ENCODE results near the gene STK32B. TPM values are rescaled to one million over a fixed set of nuclear protein-coding genes. Genes with fewer than 3 reads are reported as not detected.

STK32B gene
- total RNA-seq, 1 donor from 2014 or later, result 0.56 TPM

DNA sequence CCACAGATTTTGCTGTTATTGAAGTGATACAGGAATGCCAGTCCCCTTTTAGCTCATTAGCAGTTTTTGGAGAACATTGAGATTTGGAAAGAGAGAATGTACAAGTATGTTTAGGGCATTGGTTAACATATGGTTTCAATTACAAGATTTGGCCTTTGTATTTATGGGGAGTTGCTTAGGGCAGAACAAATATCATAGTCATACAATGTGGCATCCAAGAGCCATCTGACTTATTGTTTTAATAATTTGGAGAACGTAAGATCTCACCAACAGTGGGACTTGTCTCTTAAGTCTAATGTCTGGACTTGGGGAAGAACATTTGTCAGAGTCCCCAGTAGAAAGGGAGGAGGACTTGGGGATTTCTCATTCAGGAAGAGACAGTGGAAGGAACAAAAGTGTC lies 166.1 kb downstream of the STK32B start:
- H3K9me3 Mint-ChIP-seq (ENCODE audit: unreplicated experiment), result no peaks in the 10 kb centered on the region
- no peak overlapping the region for H3K4me3 Mint-ChIP-seq (ENCODE audit: unreplicated experiment)
- no peak for TF ChIP-seq CTCF (IDR thresholded peaks at IDR 0.05; ENCODE audit: unreplicated experiment)
- no peaks in the 10 kb centered on the region for H3K27me3 Mint-ChIP-seq (ENCODE audit: unreplicated experiment)
- DNase-seq (ENCODE audit: low spot score), result no peak
- H3K4me1 Mint-ChIP-seq (ENCODE audit: unreplicated experiment), result peaks cover 5% of the 10 kb centered on the region
- H3K27ac Mint-ChIP-seq (ENCODE audit: unreplicated experiment), result no peak overlapping the region
- no peaks in the 10 kb centered on the region for H3K36me3 Mint-ChIP-seq (ENCODE audit: low read depth, unreplicated experiment)

GRCh38 chr4:5218376-5219069 lies 167.2 kb downstream of the STK32B start:
- Mint-ChIP-seq H3K4me3 (ENCODE audit: unreplicated experiment) (no peak overlapping the region), H3K9me3 (ENCODE audit: unreplicated experiment) (no peaks in the 10 kb centered on the region)
- TF ChIP-seq CTCF (IDR thresholded peaks at IDR 0.05; ENCODE audit: unreplicated experiment), result no peak

GRCh38 chr4:5220028-5220427 lies 168.7 kb downstream of the STK32B start:
- Mint-ChIP-seq H3K4me3 (ENCODE audit: unreplicated experiment) (no peak overlapping the region), H3K9me3 (ENCODE audit: unreplicated experiment) (no peaks in the 10 kb centered on the region), H3K27ac (ENCODE audit: unreplicated experiment) (no peak overlapping the region), H3K4me1 (ENCODE audit: unreplicated experiment) (peaks cover 5% of the 10 kb centered on the region), H3K27me3 (ENCODE audit: unreplicated experiment) (no peaks in the 10 kb centered on the region), H3K36me3 (ENCODE audit: low read depth, unreplicated experiment) (no peaks in the 10 kb centered on the region)
- TF ChIP-seq CTCF (IDR thresholded peaks at IDR 0.05; ENCODE audit: unreplicated experiment), result no peak
- DNase-seq (ENCODE audit: low spot score), result no peak

More at GRCh38 chr4:5218376-5219069, 167.2 kb downstream of the STK32B start:
- H3K27ac Mint-ChIP-seq (ENCODE audit: unreplicated experiment), result no peak overlapping the region
- H3K4me1 Mint-ChIP-seq (ENCODE audit: unreplicated experiment), result peaks cover 5% of the 10 kb centered on the region
- no peak for DNase-seq (ENCODE audit: low spot score)
- H3K27me3 Mint-ChIP-seq (ENCODE audit: unreplicated experiment), result no peaks in the 10 kb centered on the region
- H3K36me3 Mint-ChIP-seq (ENCODE audit: low read depth, unreplicated experiment), result no peaks in the 10 kb centered on the region

- DNase-seq (ENCODE audit: low spot score), result no peak
- Mint-ChIP-seq H3K36me3 (ENCODE audit: low read depth, unreplicated experiment) (no peaks in the 10 kb centered on the region), H3K4me1 (ENCODE audit: unreplicated experiment) (no peaks in the 10 kb centered on the region), H3K27me3 (ENCODE audit: unreplicated experiment) (no peaks in the 10 kb centered on the region), H3K9me3 (ENCODE audit: unreplicated experiment) (no peaks in the 10 kb centered on the region), H3K27ac (ENCODE audit: unreplicated experiment) (no peak overlapping the region), H3K4me3 (ENCODE audit: unreplicated experiment) (no peak overlapping the region)
- no peak for TF ChIP-seq CTCF (IDR thresholded peaks at IDR 0.05; ENCODE audit: unreplicated experiment)
Measured at GRCh38 chr4:5222047-5222446, 170.8 kb downstream of the STK32B start.

GRCh38 chr4:5222951-5223350 lies 171.7 kb downstream of the STK32B start:
- no peak overlapping the region for H3K4me3 Mint-ChIP-seq (ENCODE audit: unreplicated experiment)
- no peaks in the 10 kb centered on the region for H3K27me3 Mint-ChIP-seq (ENCODE audit: unreplicated experiment)
- no peaks in the 10 kb centered on the region for H3K9me3 Mint-ChIP-seq (ENCODE audit: unreplicated experiment)
- DNase-seq (ENCODE audit: low spot score), result no peak
- no peak overlapping the region for H3K27ac Mint-ChIP-seq (ENCODE audit: unreplicated experiment)
- no peaks in the 10 kb centered on the region for H3K36me3 Mint-ChIP-seq (ENCODE audit: low read depth, unreplicated experiment)
- no peak for TF ChIP-seq CTCF (IDR thresholded peaks at IDR 0.05; ENCODE audit: unreplicated experiment)
- no peaks in the 10 kb centered on the region for H3K4me1 Mint-ChIP-seq (ENCODE audit: unreplicated experiment)
